ENCODE results near the gene KCTD4.

The KCTD4 gene

GRCh38 chr13:45180713-45181601 is 19.9 kb downstream of the KCTD4 start:
- TF ChIP-seq CREB5 (CRISPR knock-in tag; IDR thresholded peaks at IDR 0.05; ENCODE audit: low read depth): no peak
- no peak for TF ChIP-seq ZFP3 (CRISPR knock-in tag; IDR thresholded peaks at IDR 0.05)
- TF ChIP-seq OSR1 (CRISPR knock-in tag; IDR thresholded peaks at IDR 0.05): no peak
- TF ChIP-seq POU6F1 (CRISPR knock-in tag; IDR thresholded peaks at IDR 0.05; ENCODE audit: borderline replicate concordance, low read depth): no peak
- no peak for TF ChIP-seq TOX (CRISPR knock-in tag; IDR thresholded peaks at IDR 0.05; ENCODE audit: borderline replicate concordance)
- no peak for TF ChIP-seq ISL1 (CRISPR knock-in tag; IDR thresholded peaks at IDR 0.05)
- no peak for TF ChIP-seq GLIS3 (CRISPR knock-in tag; IDR thresholded peaks at IDR 0.05)
- TF ChIP-seq BACH2 (CRISPR knock-in tag; IDR thresholded peaks at IDR 0.05; ENCODE audit: borderline replicate concordance): no peak
- no peak for TF ChIP-seq ARNTL (CRISPR knock-in tag; IDR thresholded peaks at IDR 0.05; ENCODE audit: borderline replicate concordance, low read depth)
- no peak for TF ChIP-seq CSDC2 (CRISPR knock-in tag; IDR thresholded peaks at IDR 0.05)
- ATAC-seq: no peak

GRCh38 chr13:45180303-45180702 is 20.5 kb downstream of the KCTD4 start:
- ATAC-seq: no peak

GRCh38 chr13:45179428-45179827 is 21.4 kb downstream of the KCTD4 start:
- ATAC-seq: no peak
- TF ChIP-seq ARNTL (CRISPR knock-in tag; IDR thresholded peaks at IDR 0.05; ENCODE audit: borderline replicate concordance, low read depth) (no peak), ZNF8 (CRISPR knock-in tag; IDR thresholded peaks at IDR 0.05) (no peak), TCF4 (CRISPR knock-in tag; IDR thresholded peaks at IDR 0.05; ENCODE audit: borderline replicate concordance) (no peak), OSR1 (CRISPR knock-in tag; IDR thresholded peaks at IDR 0.05) (no peak), SNAI2 (CRISPR knock-in tag; IDR thresholded peaks at IDR 0.05) (no peak), ZNF565 (CRISPR knock-in tag; conservative IDR thresholded peaks at IDR 0.05; ENCODE audit: low read depth) (no peak), PPARA (CRISPR knock-in tag; IDR thresholded peaks at IDR 0.05; ENCODE audit: borderline replicate concordance) (no peak), POU6F1 (CRISPR knock-in tag; IDR thresholded peaks at IDR 0.05; ENCODE audit: borderline replicate concordance, low read depth) (no peak), GLIS3 (CRISPR knock-in tag; IDR thresholded peaks at IDR 0.05) (no peak), ISL1 (CRISPR knock-in tag; IDR thresholded peaks at IDR 0.05) (no peak)

More at GRCh38 chr13:45180303-45180702, 20.5 kb downstream of the KCTD4 start:
- TF ChIP-seq ZC3H10 (CRISPR knock-in tag; IDR thresholded peaks at IDR 0.05) (no peak), PPARA (CRISPR knock-in tag; IDR thresholded peaks at IDR 0.05; ENCODE audit: borderline replicate concordance) (no peak), ZFP3 (CRISPR knock-in tag; IDR thresholded peaks at IDR 0.05) (no peak), CSDC2 (CRISPR knock-in tag; IDR thresholded peaks at IDR 0.05) (no peak), ARNTL (CRISPR knock-in tag; IDR thresholded peaks at IDR 0.05; ENCODE audit: borderline replicate concordance, low read depth) (no peak), ZNF565 (CRISPR knock-in tag; conservative IDR thresholded peaks at IDR 0.05; ENCODE audit: low read depth) (no peak), CREB5 (CRISPR knock-in tag; IDR thresholded peaks at IDR 0.05; ENCODE audit: low read depth) (no peak), CSRNP3 (CRISPR knock-in tag; IDR thresholded peaks at IDR 0.05) (no peak), ISL1 (CRISPR knock-in tag; IDR thresholded peaks at IDR 0.05) (no peak), ESRRG (CRISPR knock-in tag; IDR thresholded peaks at IDR 0.05) (no peak), ZNF70 (CRISPR knock-in tag; IDR thresholded peaks at IDR 0.05) (no peak), RARB (CRISPR knock-in tag; IDR thresholded peaks at IDR 0.05) (no peak), SNAI2 (CRISPR knock-in tag; IDR thresholded peaks at IDR 0.05) (no peak), POU6F1 (CRISPR knock-in tag; IDR thresholded peaks at IDR 0.05; ENCODE audit: borderline replicate concordance, low read depth) (no peak), BACH2 (CRISPR knock-in tag; IDR thresholded peaks at IDR 0.05; ENCODE audit: borderline replicate concordance) (no peak)

Measured in SK-N-SH treated with all-trans-retinoic acid at 6 μM for 48 hours (cell line).